GM12878 (cell line): Measurements from ENCODE around the gene CIRBP. TPM values are rescaled to one million over a fixed set of nuclear protein-coding genes. Genes with fewer than 3 reads are reported as not detected.

ENCODE experiments used
- ATF3 ChIP-seq: IDR thresholded peaks from 2 replicates; pipeline ENCODE4 v1.6.1; 2011; ENCODE audit warnings: low read depth, mild to moderate bottlenecking, low read length, moderate library complexity, borderline replicate concordance; ENCODE audit errors: extremely low read depth
- CBX5 ChIP-seq: sonication (generic); IDR thresholded peaks from 2 replicates; pipeline ENCODE4 v1.6.1; 2016; ENCODE audit warnings: low read depth, moderate library complexity, mild to moderate bottlenecking, inconsistent platforms
- FOXM1 ChIP-seq: IDR thresholded peaks from 2 replicates; pipeline ENCODE4 v1.6.1; 2012; ENCODE audit warnings: low read depth, mild to moderate bottlenecking, inconsistent platforms, low read length, moderate library complexity
- HDAC2 ChIP-seq: fragments of 200-600 bp; sonication (generic); IDR thresholded peaks from 2 replicates; pipeline ENCODE4 v1.6.1; 2017
- IKZF1 ChIP-seq: fragments of 450-650 bp; conservative IDR thresholded peaks from 2 replicates; pipeline ENCODE4 v1.6.1; 2017; ENCODE audit warnings: antibody characterized with exemption, mild to moderate bottlenecking
- IRF4 ChIP-seq: IDR thresholded peaks from 2 replicates; pipeline ENCODE4 v1.6.1; 2011; ENCODE audit warnings: low read depth, low read length
- JUNB ChIP-seq: IDR thresholded peaks from 2 replicates; pipeline ENCODE4 v1.6.1; 2016; ENCODE audit warnings: antibody characterized with exemption, mild to moderate bottlenecking
- JUND ChIP-seq: IDR thresholded peaks from 2 replicates; pipeline ENCODE4 v1.6.1; 2012; ENCODE audit warnings: low read depth, mild to moderate bottlenecking, low read length, improper control_type of control experiment, moderate library complexity
- KAT2A ChIP-seq: conservative IDR thresholded peaks from 2 replicates; pipeline ENCODE4 v1.6.1; 2011; ENCODE audit warnings: low read depth, low read length; ENCODE audit not compliant: control insufficient read depth
- MLLT1 ChIP-seq: fragments of 450-650 bp; IDR thresholded peaks from 2 replicates; pipeline ENCODE4 v1.6.1; 2016; ENCODE audit warnings: mild to moderate bottlenecking
- MTA3 ChIP-seq: IDR thresholded peaks from 2 replicates; pipeline ENCODE4 v1.6.1; 2012; ENCODE audit warnings: low read length, inconsistent platforms, borderline replicate concordance
- NBN ChIP-seq: fragments of 450-650 bp; IDR thresholded peaks from 2 replicates; pipeline ENCODE4 v1.6.1; 2016
- NFYB ChIP-seq: IDR thresholded peaks from 2 replicates; pipeline ENCODE4 v1.6.1; 2011; ENCODE audit warnings: low read depth, mild to moderate bottlenecking, low read length, improper control_type of control experiment, moderate library complexity; ENCODE audit not compliant: insufficient read depth
- NR2F1 ChIP-seq: fragments of 450-650 bp; conservative IDR thresholded peaks from 2 replicates; pipeline ENCODE4 v1.6.1; 2017; ENCODE audit warnings: mild to moderate bottlenecking
- PAX5 ChIP-seq: IDR thresholded peaks from 2 replicates; pipeline ENCODE4 v1.6.1; 2011; ENCODE audit warnings: low read depth, low read length, borderline replicate concordance
- RFX5 ChIP-seq: IDR thresholded peaks from 2 replicates; pipeline ENCODE4 v1.6.1; 2011; ENCODE audit warnings: low read depth, low read length, improper control_type of control experiment
- SIX5 ChIP-seq: IDR thresholded peaks from 2 replicates; pipeline ENCODE4 v1.6.1; 2011; ENCODE audit warnings: mild to moderate bottlenecking, low read depth, low read length, moderate library complexity; ENCODE audit not compliant: severe bottlenecking
- SMAD1 ChIP-seq: fragments of 450-650 bp; IDR thresholded peaks from 2 replicates; pipeline ENCODE4 v1.6.1; 2018; ENCODE audit warnings: mild to moderate bottlenecking, low read depth; ENCODE audit not compliant: partially characterized antibody
- SREBF1 ChIP-seq: IDR thresholded peaks from 2 replicates; pipeline ENCODE4 v1.6.1; 2012; ENCODE audit warnings: mild to moderate bottlenecking, low read length
- SUZ12 ChIP-seq: fragments of 200-600 bp; sonication (generic); IDR thresholded peaks from one replicate; pipeline ENCODE4 v1.6.1; 2018; ENCODE audit warnings: antibody characterized with exemption, mild to moderate bottlenecking; ENCODE audit not compliant: unreplicated experiment
- TBL1XR1 ChIP-seq: IDR thresholded peaks from 2 replicates; pipeline ENCODE4 v1.6.1; 2012; ENCODE audit warnings: low read depth, low read length, improper control_type of control experiment
- TCF12 ChIP-seq: IDR thresholded peaks from 2 replicates; pipeline ENCODE4 v1.6.1; 2011; ENCODE audit warnings: low read depth, mild to moderate bottlenecking, low read length
- YBX1 ChIP-seq: fragments of 450-650 bp; IDR thresholded peaks from 2 replicates; pipeline ENCODE4 v1.6.1; 2016; ENCODE audit warnings: antibody characterized with exemption
- ZBTB40 ChIP-seq: fragments of 450-650 bp; IDR thresholded peaks from 2 replicates; pipeline ENCODE4 v1.6.1; 2016; ENCODE audit warnings: mild to moderate bottlenecking, moderate library complexity, borderline replicate concordance
- ZNF207 ChIP-seq: fragments of 450-650 bp; IDR thresholded peaks from 2 replicates; pipeline ENCODE4 v1.6.1; 2014; ENCODE audit warnings: antibody characterized with exemption, mild to moderate bottlenecking, borderline replicate concordance
- ZNF217 ChIP-seq: fragments of 450-650 bp; IDR thresholded peaks from 2 replicates; pipeline ENCODE4 v1.6.1; 2017; ENCODE audit warnings: antibody characterized with exemption, mild to moderate bottlenecking
- ZNF24 ChIP-seq: fragments of 450-650 bp; IDR thresholded peaks from 2 replicates; pipeline ENCODE4 v1.6.1; 2017; ENCODE audit warnings: antibody characterized with exemption, mild to moderate bottlenecking
- ZNF274 ChIP-seq: IDR thresholded peaks from one replicate; pipeline ENCODE4 v1.8.0; 2011; ENCODE audit not compliant: insufficient read length, insufficient read depth
- polyA plus RNA-seq, 11 experiments: library from polyadenylated mRNA; depleted of rRNA in 4 of 11; unstranded in 6 of 11; stranded (reverse) in 5 of 11; fragments of >200 nt; fragmentation: Nextera tagmentation in 4 of 11; fragmentation: Illumina TruSeq in 1 of 11; extraction: Ambion mirVana in 4 of 11; extraction: Trizol in 1 of 11; gene quantifications; 1 replicate in 1 of 11; 2 replicates in 10 of 11; pipeline versions ENCODE4 v1.2.1 to v1.2.3, GENCODE V29; 2011 to 2016; ENCODE audit warnings: inconsistent platforms in 2 of 11, missing spikeins in 2 of 11, low read depth in 1 of 11
- total RNA-seq, 4 experiments: library from RNA; depleted of rRNA in 3 of 4; stranded (reverse); fragments of >200 nt in 3 of 4; fragmentation: Illumina TruSeq in 1 of 4; extraction: Trizol in 1 of 4; gene quantifications; 2 replicates each; pipeline versions ENCODE4 v1.2.1 to v1.2.3, GENCODE V29; 2013 to 2021

Gene CIRBP
- total and polyA plus RNA-seq, 10 of the 15 experiments (the other 5 are each of a cell fraction or from before 2014, with no cell fraction given): 27.6 to 335 (median 229) TPM

GRCh38 chr19:1266129-1266915 is 2.8 kb upstream of the CIRBP start (continued):
- TF ChIP-seq SUZ12: no peak
- peak; percentile 34; the same call in 1 of the 2 replicates for TF ChIP-seq MLLT1
- TF ChIP-seq IRF4: no peak
- TF ChIP-seq NR2F1: 0 out of 2 replicates have a peak, but pooled peaks have one; percentile 9
- no peak for TF ChIP-seq ZNF24
- TF ChIP-seq ATF3: no peak
- TF ChIP-seq JUNB: no peak
- TF ChIP-seq IKZF1: no peak
- TF ChIP-seq TBL1XR1: peak; percentile 46; the same call in 1 of the 2 replicates
- TF ChIP-seq MTA3: no peak
- no peak for TF ChIP-seq RFX5
- TF ChIP-seq YBX1: no peak
- TF ChIP-seq ZNF274: no peak
- TF ChIP-seq SMAD1: no peak
- 0 out of 2 replicates have a peak, but pooled peaks have one; percentile 3 for TF ChIP-seq JUND
- peak; percentile 88 for TF ChIP-seq TCF12
- TF ChIP-seq HDAC2: no peak
- no peak for TF ChIP-seq PAX5
- TF ChIP-seq NFYB: no peak
- TF ChIP-seq ZNF217: no peak; the same call in 1 of the 2 replicates
- no peak for TF ChIP-seq ZBTB40
- TF ChIP-seq NBN: 0 out of 2 replicates have a peak, but pooled peaks have one; percentile 46
- no peak for TF ChIP-seq FOXM1
- TF ChIP-seq CBX5: no peak
- TF ChIP-seq KAT2A: no peak
- TF ChIP-seq ZNF207: no peak
- TF ChIP-seq SREBF1: no peak; the same call in 1 of the 2 replicates
- no peak for TF ChIP-seq SIX5
